Measurements from ENCODE around the gene DAND5. TPM values are rescaled to one million over a fixed set of nuclear protein-coding genes. Genes with fewer than 3 reads are reported as not detected.

Gene DAND5
- total and polyA plus RNA-seq, 2 of the 13 experiments (the other 11 are each of a cell fraction or from before 2014, with no cell fraction given) = 0.04 TPM; not detected in 1

- TF ChIP-seq KDM2A (CRISPR knock-in tag; IDR thresholded peaks at IDR 0.05; ENCODE audit: borderline replicate concordance, low read depth) = no peak
- no peak for TF ChIP-seq IRX3 (CRISPR knock-in tag; IDR thresholded peaks at IDR 0.05; ENCODE audit: borderline replicate concordance, low read depth)
- no peak for TF ChIP-seq ZNF609 (CRISPR knock-in tag; IDR thresholded peaks at IDR 0.05; ENCODE audit: borderline replicate concordance)
- TF ChIP-seq ZSCAN29 (CRISPR knock-in tag; conservative IDR thresholded peaks at IDR 0.05) = no peak
- TF ChIP-seq ZNF75D (CRISPR knock-in tag; IDR thresholded peaks at IDR 0.05; ENCODE audit: borderline replicate concordance) = no peak
- no peak for TF ChIP-seq ZSCAN5A (CRISPR knock-in tag; IDR thresholded peaks at IDR 0.05; ENCODE audit: borderline replicate concordance)
- no peak for TF ChIP-seq NFRKB (IDR thresholded peaks at IDR 0.05)
- no peak for TF ChIP-seq ZNF639 (CRISPR knock-in tag; conservative IDR thresholded peaks at IDR 0.05)
- no peak for TF ChIP-seq ZNF407 (CRISPR knock-in tag; IDR thresholded peaks at IDR 0.05; ENCODE audit: not compliant biosample characterization)
- TF ChIP-seq LCORL (IDR thresholded peaks at IDR 0.05) = no peak
- TF ChIP-seq LCORL (CRISPR knock-in tag; IDR thresholded peaks at IDR 0.05) = peak; percentile 9; the same call in 1 of the 2 replicates
- TF ChIP-seq RBFOX2 (IDR thresholded peaks at IDR 0.05; ENCODE audit: low read depth, low read length) = peak; percentile 69
Observed at GRCh38 chr19:12995596-12996405, 26.4 kb downstream of the DAND5 start (continued).

Data from HepG2 (cell line).